Central memory CD4-positive, alpha-beta T cell (primary cell): ENCODE measurements around the gene DVL1.
"Not testable (repeated sequence)": the region's sequence is repeated elsewhere in the genome, so short reads cannot be mapped to it uniquely, and the experiment has no call there.

ENCODE experiments used
- DNase-seq: peaks from one replicate; pipeline ENCODE4 v3.0.0; 2022

DVL1 gene

DNA sequence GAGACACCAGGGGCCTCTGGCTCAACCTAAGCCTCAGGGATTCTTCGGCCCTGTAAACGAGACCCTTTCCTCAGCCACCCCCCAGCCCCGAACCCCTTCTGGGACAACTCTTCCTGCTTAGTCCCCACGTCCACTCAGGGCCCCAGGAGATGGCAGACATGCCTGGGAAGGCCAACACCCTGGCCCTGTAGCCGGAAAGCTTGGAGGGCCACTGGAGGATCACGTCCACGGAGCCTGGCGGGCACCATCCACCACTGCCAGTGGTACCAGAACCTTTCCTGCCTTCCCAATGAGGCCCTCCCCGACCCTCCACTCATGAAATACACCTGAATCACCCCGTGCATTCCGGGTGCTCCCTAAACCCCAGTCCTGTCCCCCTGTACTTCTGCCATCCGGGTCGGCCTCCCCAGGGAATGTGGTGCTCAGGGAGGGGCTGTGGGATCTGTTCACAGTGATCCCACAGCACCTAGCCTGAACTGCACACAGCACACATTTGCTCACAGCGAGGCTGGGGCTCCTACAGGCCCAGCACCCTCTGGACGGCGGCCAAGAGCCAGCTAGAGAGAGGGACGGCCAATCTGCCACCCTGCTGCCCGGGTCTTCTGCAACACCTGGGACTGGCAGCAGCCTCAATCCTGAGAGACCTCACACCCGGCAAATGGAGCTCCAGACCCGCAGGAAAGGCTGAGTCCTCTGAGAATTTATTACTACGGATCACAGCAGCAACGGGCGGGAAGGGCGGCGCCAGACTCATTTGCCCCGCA, 24.0 kb upstream of the DVL1 start:
- no peak for DNase-seq

- DNase-seq, result peak; percentile 71
Observed at GRCh38 chr1:1371746-1372711, 22.8 kb upstream of the DVL1 start.

DNA sequence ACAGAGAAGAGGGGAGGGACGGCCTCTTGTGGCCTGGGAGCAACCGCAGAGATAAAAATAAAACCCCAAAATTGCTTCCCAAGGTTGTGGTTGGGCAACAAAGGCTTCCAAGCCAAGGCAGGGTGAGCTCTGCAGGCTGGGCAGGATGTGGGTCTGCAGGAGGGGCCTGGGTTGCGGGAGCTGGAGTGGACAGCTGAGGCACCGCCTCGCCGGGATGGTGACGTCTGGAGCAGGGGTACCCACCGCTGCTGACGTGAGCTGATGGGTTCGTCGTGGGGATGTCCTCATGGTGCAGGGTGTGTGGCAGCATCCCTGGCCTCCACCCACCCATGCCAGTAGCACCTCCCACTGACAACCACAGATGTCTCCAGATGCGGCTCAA, 22.1 kb upstream of the DVL1 start:
- peak; percentile 94 for DNase-seq

DNA sequence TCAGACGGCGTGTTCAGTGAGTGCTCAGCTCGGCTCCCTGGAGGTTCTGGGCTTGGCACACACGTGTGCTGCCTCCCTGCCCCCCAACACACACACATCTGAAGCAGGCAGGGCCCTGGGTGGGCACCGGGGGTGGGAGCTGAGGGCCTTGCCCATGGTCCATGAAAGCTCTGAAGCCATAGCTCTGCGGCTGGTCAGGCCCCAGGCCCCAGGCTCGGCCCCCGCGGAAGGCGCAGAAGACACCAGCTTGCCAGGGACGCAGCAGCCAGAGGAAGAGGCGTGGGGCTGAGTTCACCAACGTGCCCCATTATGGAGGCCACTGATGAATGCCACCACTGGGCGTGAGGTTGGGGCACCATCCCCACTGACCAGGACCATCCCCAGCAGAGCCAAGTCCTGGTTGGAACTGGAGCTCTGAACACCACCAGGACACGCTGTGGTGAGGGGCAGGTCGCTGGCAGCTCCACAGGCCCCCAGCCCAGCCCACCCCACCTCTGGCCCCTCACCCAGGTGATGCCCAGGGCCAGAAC, 21.6 kb upstream of the DVL1 start:
- DNase-seq, result no peak

DNA sequence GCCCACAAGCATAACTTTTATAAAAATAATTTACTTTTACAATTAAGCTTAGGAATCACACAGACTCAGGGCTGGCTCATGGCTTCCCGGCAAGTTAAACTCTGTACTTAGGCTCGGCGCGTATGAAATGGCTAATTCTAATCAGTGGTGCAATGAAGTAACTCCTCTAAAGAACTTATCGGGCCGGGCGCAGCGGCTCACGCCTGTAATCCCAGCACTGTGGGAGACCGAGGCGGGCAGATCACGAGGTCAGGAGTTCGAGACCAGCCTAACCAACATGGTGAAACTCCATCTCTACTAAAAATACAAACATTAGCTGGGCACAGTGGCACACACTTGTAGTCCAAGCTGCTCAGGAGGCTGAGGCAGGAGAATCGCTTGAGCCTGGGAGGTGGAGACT, 20.9 kb upstream of the DVL1 start:
- DNase-seq, result not testable (repeated sequence)

GRCh38 chr1:1367315-1367714, 18.1 kb upstream of the DVL1 start:
- DNase-seq, result no peak

DNA sequence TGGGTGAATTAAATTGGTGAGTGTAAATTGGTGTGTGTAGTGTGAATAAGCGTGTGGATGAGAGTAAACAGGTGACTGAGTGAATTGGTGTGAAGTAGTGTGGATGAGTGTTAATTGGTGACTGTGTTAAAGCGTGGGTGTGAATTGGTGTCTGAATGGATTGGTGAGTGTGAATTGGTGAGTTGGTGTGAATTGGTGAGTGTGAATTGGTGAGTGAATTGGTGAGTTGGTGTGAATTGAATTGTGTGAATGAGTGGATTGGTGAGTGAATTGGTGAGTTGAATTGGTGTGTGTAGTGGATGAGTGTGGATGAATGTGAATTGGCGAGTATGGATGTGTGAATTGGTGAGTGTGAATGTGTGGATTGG, 17.5 kb upstream of the DVL1 start:
- no peak for DNase-seq

- DNase-seq, result no peak
Observed at GRCh38 chr1:1365875-1366698, 16.9 kb upstream of the DVL1 start.

GRCh38 chr1:1364266-1364665, 15.0 kb upstream of the DVL1 start:
- DNase-seq, result no peak

- no peak for DNase-seq
Observed at GRCh38 chr1:1361982-1362423, 12.8 kb upstream of the DVL1 start.

DNA sequence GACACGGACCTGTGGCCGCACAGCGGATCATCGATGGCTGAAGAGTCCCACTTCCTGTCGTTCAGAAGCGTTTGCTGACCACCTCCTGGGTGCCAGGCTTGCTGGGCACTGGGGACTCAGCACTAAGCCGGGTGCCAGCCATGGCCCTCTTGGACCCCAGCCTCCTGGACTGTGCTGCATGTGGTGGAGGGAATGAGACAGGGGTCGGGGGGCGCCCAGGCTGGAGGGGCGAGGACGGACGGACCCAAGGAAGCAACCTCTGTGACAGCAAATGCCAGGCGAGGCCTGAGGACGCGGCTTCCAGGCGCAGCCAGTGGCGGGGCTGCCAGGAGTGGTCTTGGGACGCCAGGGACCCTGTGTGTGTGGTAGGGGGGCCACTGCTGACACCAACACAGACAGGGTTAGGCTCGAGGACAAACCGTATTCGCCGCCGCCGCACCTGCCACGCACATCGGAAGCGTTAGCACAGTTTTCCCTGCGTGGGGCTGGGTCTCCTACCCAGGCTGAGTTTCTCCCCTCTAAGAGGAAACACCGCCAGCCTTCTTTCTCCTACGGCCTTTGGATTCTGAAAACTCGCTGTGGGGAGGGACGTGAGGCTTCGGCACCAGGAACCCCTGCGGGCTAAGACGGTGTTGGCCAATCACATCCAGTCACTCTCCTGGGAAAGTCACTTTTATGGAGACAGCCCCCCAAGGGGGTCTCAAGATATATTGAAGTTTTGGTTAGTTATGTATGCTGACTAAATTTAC, 12.2 kb upstream of the DVL1 start:
- no peak for DNase-seq

GRCh38 chr1:1360506-1361169, 11.4 kb upstream of the DVL1 start:
- DNase-seq, result no peak

- no peak for DNase-seq
Observed at GRCh38 chr1:1359664-1360468, 10.6 kb upstream of the DVL1 start.

GRCh38 chr1:1359308-1359663, 10.1 kb upstream of the DVL1 start:
- no peak for DNase-seq

DNA sequence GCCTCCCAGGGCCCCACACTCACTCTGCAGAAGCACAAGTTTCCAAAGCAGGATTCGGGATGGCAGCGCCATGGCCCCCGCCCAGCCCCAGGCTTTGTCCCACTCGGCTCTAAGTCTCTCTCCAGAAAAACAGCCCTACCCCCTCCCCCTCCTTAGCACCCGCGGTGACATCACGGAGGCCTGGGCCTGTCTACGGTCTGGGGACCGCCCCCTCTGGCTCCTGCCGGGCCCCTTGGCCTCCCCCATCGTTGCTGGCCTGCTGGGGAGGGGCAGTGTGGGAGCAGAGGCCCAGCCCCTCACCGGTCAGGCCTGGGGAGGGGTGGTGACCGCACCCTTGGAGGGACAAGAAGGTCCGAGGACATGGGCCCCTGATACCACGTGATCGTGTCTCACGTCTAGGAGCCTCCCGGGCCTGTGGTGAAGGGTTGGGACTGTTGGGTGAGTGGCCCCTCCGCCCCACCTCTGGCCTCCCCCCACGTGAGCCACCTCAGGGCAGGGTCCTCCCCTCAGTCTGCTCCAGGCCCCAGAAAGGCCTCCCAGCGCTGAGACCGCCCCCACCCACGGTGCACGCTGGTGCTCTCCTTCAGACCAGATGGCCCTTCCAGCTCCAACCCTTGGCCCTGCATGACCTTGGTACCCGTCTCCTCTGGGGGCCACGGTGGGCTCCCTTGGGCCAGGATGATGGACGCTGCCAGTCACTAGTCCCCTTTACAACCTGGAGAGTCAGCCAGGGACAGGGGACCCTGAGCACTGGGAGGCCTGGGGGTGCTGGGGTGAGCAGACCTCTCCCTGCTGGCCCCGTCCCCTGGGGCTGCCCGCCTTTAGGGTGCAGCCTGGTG, 9.4 kb upstream of the DVL1 start, which contains the start of gene MXRA8:
Gene MXRA8, minus strand, starts transcription at position 123 of the 839 bp plus-strand sequence. Its CDS starts 51 bp downstream, at position 72.
- no peak for DNase-seq

GRCh38 chr1:1357871-1358432, 8.7 kb upstream of the DVL1 start:
- no peak for DNase-seq

GRCh38 chr1:1356796-1357401, 7.7 kb upstream of the DVL1 start:
- no peak for DNase-seq

DNA sequence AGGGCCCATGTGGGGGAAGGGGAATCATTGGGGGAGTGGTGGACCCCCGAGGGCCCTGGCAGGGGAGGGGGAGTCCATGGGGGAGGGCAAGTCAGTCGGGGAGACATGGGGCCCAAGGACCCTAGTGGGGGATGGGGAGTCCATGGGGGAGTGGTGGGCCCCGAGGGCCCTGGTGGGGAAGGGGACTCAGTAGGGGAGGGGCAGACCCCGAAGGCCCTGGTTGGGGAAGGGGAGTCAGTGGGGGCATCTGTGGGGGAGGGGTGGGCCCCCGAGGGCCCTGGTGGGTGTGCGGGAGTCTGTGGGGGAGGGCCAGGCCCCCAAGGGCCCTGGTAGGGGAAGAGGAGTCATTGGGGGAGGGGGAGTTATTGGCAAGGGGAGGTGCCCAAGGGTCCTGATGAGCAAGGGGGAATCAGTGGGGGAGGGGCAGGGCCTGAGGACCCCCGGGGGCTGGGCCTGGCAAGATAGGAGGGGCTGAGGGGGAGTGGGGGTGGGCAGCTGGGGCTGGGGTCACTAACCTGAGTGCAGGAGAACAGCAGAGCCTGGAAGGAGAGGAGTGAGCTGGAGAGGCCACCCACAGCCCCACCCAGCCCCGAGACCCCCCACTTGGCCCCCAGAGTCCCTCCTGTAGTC, 7.1 kb upstream of the DVL1 start:
- DNase-seq, result no peak
